ENCODE data around the gene ZNF436.
"Not testable (repeated sequence)": the region's sequence is repeated elsewhere in the genome, so short reads cannot be mapped to it uniquely, and the experiment has no call there.

DNA sequence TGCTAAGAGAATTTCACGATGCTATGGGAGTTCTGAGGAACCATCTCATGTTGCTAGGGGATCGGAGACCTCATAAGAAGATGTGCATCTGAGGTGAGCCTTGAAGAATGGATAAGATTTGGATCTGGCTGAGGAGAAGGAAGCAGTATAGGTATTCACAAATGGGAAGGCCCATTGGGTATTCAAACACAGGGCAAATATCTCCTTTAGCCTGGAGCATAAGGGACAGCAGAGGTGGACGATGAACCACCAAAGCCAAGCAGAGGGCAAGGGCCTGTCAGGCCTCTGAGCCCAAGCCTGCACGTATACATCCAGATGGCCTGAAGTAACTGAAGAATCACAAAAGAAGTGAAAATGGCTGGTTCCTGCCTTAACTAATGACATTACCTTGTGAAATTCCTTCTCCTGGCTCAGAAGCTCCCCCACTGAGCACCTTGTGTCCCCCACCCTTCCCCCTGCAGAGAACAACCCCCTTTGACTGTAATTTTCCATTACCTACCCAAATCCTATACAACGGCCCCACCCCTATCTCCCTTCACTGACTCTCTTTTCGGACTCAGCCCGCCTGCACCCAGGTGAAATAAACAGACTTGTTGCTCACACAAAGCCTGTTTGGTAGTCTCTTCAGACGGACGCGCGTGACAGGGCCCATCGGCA lies 4.6 kb upstream of the ZNF436 start:
- TF ChIP-seq, protein P1, sequence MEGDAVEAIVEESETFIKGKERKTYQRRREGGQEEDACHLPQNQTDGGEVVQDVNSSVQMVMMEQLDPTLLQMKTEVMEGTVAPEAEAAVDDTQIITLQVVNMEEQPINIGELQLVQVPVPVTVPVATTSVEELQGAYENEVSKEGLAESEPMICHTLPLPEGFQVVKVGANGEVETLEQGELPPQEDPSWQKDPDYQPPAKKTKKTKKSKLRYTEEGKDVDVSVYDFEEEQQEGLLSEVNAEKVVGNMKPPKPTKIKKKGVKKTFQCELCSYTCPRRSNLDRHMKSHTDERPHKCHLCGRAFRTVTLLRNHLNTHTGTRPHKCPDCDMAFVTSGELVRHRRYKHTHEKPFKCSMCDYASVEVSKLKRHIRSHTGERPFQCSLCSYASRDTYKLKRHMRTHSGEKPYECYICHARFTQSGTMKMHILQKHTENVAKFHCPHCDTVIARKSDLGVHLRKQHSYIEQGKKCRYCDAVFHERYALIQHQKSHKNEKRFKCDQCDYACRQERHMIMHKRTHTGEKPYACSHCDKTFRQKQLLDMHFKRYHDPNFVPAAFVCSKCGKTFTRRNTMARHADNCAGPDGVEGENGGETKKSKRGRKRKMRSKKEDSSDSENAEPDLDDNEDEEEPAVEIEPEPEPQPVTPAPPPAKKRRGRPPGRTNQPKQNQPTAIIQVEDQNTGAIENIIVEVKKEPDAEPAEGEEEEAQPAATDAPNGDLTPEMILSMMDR (IDR thresholded peaks at IDR 0.05) = not testable (repeated sequence)
- TF ChIP-seq POLR2A (IDR thresholded peaks at IDR 0.05) = not testable (repeated sequence)

All from body of pancreas (tissue), 4 donors.